Hematopoietic multipotent progenitor cell treated with erythropoietin and hydrocortisone succinate and interleukin-3 and kit ligand, for 8 days (in vitro differentiated cells): ENCODE results near the gene CUBN.

Experiments
- DNase-seq: peaks from one replicate; pipeline ENCODE4 v3.0.0-alpha.2; 2015

CUBN gene

DNA sequence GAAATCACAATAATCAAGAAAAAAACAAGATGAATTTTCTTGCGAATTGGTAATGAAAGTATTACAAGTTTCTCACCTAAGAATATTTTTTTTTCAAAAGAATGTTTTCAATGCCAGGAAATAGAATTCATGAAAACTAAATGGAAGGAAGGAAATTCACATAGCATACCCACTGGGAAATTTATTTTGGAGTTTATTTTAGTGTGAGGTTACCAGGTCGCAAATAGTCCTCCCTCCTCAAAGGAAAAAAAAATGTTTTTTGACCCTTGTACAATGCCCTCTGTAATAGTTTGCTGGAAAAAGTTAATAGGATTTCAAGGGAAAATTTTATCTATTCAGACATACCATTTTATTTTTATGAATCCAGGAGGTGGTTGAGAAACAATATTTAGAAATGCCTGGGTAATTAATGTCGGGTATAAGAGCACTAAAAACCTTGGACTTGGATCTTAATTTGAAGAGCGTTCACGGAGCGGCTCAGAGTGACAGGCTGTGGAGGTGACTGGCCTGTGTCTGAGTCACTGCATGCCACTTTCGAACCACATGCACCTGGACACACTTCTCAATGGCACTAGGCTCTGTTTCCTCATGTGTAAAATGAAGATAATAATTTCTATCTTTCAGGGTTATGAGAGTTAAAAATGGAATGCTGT is 28.2 kb downstream of the CUBN start:
- no peak for DNase-seq

DNA sequence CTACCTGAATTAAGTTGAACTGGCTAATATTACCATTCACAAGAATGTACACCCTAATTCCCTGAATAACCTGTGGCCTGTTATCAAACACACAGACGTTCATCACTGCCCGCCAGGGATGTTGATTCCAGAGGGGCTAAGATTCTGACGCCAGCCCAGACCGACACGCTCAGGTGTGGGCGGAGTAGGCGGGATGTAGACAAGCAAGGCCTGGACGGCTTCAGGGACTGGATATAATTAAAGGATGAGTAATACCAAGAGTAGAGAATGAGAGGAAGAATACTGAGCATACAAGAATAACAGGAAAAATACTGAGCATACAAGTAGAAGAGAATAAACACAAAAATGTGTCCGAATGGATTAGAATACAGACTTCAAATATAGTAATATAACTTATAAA is 29.0 kb downstream of the CUBN start:
- no peak for DNase-seq

DNA sequence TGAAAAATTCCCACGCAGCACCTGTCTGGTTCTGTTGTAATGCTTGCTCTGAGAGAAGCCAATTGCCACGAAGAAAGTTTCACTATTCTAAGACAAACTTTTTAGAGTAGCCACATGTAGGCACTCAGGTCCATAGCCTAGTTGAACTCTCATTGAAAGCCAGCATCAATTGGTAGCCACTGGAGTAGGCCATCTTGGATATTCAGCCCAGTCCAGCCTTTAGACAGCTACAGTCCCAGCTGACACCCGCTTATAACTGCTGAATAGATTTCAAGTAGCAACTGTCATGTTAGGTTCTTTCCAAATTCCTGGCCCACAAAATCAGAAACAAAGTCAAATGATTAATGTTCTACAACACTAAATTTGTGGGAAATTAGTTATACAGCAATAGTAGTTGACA is 31.6 kb downstream of the CUBN start:
- DNase-seq: no peak

- DNase-seq: no peak
Measured at GRCh38 chr10:17094844-17095243, 34.8 kb downstream of the CUBN start.

DNA sequence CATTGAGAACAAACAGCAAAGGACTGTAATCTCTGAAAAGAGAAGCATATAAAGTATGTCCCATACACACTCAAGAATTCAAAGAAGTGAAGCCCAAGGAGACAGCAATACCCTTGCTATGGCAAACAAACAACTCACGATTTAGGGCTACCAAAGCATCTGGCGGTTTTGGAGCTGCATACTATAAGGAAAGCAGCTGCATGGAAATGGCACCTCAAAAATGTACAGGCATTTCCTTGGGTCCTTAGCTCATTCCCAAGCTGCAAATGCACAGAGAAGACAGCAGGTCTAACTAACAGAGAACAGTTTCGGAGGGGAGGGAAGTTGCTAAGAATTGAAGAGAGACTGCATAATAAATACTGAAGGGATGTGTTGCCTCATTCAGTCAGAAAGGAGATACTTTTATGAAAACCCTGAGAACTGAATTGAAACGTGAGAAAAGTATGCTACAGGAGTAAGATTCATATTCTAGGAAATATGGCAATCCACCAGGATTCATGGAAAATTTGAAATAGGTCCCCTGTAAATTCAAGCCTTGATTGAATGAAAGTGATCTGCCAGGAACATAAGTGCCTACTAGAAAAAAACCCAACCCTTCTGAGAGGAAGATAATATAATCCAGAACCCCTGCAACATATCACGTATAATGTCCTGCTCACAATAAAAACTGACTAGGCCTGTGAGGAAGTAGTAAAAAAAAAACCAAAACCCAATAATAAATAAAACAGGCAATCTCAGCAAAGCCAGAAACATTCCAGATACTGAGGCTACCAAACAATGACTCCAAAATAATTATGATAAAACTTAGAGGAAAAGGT is 36.4 kb downstream of the CUBN start:
- no peak for DNase-seq

DNA sequence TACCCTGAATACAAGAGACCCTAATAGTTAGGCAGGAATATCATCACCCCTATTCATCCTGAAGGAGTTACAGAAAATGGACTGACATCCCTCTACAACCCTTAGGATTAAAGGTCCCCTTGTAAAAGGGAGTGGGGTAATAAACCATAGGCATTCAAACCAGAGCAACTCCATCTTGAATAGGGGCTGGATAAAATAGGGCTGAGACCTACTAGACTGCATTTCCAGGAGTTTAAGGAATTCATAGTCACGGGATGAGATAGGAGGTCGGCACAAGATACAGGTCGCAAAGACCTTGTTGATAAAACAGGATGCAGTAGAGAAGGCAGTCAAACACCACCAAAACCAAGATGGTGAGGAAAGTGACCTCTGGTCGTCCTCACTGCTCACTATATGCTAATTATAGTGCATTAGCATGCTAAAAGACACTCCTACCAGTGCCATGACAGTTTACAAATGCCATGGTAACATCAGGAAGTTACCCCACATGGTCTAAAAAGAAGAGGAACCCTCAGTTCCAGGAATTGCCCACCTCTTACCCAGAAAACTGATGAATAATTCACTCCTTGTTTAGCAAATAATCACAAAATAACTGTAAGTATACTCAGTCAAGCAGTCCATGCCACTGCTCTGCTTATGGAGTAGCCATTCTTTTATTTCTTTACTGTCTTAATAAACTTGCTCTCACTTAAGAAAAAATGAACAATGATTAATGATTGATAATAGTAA is 37.2 kb downstream of the CUBN start:
- peak; percentile 33 for DNase-seq

- no peak for DNase-seq
Measured at GRCh38 chr10:17088118-17088806, 41.3 kb downstream of the CUBN start.

GRCh38 chr10:17086865-17087367 is 42.7 kb downstream of the CUBN start:
- DNase-seq: no peak

DNA sequence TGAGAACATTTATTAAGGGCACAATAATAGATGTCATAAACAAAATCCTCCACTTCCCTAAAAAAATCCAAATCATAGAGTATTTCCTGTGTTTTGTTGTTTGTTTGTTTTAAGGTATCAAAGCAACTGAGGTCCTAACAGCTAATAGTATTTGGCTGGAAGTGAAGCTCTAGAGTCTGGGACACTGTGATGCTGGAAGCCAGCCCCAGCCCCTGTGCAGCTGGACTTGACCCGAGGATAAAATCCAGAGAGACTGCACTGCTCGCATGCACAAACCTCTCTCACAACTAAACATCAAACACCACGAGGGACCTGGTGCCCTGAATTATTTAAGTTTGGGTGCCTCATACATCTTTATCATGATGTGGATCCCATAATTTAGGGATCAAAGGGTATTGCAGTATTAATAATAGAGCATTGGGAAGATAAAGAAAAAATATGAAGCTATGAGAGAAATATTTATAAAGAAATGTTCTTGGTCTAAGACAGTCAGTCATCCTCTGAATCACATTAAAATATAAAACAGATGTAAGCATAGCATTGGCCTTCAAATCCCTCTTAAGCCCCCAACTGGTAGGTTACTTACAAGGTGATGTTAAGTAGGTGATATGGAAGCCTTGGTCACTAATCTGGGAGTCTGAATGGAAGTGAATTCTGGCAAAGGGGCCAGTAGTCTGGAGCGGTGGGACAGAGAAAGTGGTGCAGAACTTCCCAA is 44.4 kb downstream of the CUBN start:
- no peak for DNase-seq

DNA sequence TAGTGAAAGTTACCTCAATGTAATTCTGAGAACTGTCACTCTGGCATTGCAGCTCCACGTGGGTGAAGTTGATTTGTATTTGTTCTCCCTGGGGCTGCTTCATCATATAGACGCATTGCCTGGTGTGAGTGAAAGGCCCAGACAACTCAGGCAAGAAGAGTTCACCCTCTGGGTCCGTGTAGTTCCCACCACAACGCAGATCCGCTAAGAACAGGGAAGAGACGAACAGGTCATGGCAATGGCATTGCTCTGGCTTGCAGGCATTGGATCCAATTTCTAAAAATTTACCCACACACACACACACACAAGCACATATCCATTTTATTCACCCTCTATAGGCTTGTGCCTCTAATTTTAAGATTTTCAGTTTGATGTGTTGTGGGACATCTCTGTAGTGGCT is 45.4 kb downstream of the CUBN start:
- DNase-seq: no peak

- no peak for DNase-seq
Measured at GRCh38 chr10:17081431-17081830, 48.2 kb downstream of the CUBN start.

DNA sequence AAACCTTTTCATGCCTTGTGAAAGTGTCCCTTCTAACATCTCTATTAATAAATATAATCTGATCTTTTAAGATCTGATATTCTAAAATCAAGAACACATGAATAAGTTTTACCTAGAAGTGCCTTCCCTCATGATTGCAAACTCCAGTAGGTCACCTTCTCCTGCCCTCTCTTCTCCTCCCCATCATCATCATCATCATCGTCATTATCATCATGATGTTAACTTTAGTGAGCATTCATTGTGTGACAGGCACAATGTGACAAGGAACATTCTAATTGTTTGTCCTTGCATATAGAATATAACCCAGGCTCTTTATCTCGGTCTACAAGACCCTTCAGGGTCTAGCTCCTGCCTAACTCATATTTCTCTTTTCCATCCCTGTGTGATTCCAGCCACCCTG is 51.7 kb downstream of the CUBN start:
- DNase-seq: no peak

GRCh38 chr10:17077346-17077781 is 52.2 kb downstream of the CUBN start:
- no peak for DNase-seq

DNA sequence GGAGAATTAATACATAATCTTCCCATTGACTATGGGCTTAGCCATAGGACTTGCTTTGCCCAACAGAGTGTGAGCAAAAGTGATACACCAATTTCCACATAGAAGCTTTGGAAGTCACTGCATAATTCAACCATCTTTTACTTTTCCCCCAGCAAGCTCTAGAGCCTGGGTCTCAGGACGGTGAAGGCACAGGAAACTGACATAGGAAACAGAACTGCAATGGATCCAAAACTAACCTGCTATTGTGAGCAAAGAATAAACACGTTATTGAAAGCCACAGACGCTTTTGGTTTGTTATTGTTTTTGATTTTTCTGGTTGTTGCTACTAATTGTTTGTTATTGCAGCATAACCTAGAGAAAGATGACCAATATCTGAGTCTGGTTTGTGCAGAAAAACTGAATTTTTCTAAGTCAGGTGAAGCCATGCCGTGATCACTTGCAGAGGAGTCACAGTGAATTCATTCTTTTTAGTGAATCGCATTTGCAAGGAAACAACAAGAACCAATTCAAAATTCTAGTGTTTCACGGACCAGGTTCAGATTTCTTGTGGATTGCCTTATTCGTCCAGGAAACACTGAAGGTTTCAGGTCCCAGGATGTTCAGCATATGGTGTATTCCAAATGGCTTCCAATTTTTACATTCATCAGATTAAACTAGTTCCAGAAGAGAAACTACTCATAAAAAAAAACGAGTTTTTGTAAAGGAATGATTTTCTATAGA is 52.8 kb downstream of the CUBN start:
- no peak for DNase-seq

DNA sequence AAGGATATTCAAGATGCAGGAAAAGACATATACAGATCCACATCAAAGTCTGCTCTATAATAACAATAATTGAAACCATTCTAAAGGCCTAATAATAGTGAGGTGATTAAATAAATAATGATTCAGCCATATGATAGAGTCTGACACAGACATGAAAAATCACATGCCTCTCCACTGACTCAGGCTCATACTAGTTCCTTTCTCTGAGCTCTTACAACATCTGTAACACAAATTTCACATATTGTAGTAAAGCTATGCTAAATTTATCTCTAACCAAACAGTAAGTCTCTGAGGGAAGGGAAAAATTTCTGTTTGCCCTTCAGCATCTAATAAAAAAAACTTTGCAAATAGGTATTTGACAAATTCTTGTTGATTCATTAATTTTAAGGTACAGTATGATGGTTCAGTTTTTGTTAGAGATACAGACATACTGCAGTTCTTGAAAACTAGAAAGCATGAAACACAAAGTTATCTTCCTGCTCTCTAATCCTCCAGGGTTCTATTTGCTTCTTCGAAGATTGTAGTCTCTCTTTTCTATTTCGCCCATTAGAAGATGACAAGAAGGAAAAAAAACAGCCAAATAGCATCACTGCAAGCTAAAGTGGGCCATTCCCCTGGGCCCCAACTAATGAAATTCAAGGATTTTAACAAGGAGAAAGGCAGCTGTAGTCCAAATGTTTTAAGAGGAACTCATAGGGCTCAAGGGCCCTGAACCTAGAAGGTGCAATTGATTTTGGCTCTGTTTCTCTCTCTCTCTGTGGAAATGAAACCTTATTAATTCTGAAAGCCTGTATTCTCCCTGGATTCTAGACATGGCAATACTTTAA is 53.9 kb downstream of the CUBN start:
- DNase-seq: no peak

- no peak for DNase-seq
Measured at GRCh38 chr10:17074541-17074847, 55.1 kb downstream of the CUBN start.

- no peak for DNase-seq
Measured at GRCh38 chr10:17073725-17074540, 55.7 kb downstream of the CUBN start.

GRCh38 chr10:17068953-17069352 is 60.7 kb downstream of the CUBN start:
- no peak for DNase-seq

- no peak for DNase-seq
Measured at GRCh38 chr10:17067376-17068264, 62.0 kb downstream of the CUBN start.
